IPS-20b (cell line): Measurements from ENCODE around the gene COL15A1.
"Not testable (repeated sequence)": the region's sequence is repeated elsewhere in the genome, so short reads cannot be mapped to it uniquely, and the experiment has no call there.

Experiments
- H3K27ac ChIP-seq: one replicate; pipeline ENCODE4 v1.5.1; 2013; ENCODE audit warnings: low read length
- H3K27me3 ChIP-seq: 2 replicates; pipeline ENCODE4 v1.6.1; 2013; ENCODE audit warnings: mild to moderate bottlenecking, low read length, inconsistent platforms; ENCODE audit not compliant: insufficient read depth
- H3K36me3 ChIP-seq: 2 replicates; pipeline ENCODE4 v1.6.1; 2013; ENCODE audit warnings: low read depth, mild to moderate bottlenecking, inconsistent platforms, low read length, moderate library complexity; ENCODE audit not compliant: insufficient read depth
- H3K4me1 ChIP-seq: 2 replicates; pipeline ENCODE4 v1.6.1; 2013; ENCODE audit warnings: mild to moderate bottlenecking, control low read depth, inconsistent platforms, low read length, moderate library complexity; ENCODE audit not compliant: insufficient read depth
- H3K4me3 ChIP-seq: 2 replicates; pipeline ENCODE4 v1.5.1; 2013; ENCODE audit warnings: mild to moderate bottlenecking, low read length, inconsistent platforms
- H3K9ac ChIP-seq: 2 replicates; pipeline ENCODE4 v1.6.1; 2013; ENCODE audit warnings: low read depth, mild to moderate bottlenecking, inconsistent platforms, low read length, moderate library complexity
- H3K9me3 ChIP-seq: 2 replicates; pipeline ENCODE4 v1.6.1; 2013; ENCODE audit warnings: mild to moderate bottlenecking, low read depth, low read length, inconsistent platforms; ENCODE audit not compliant: insufficient read depth

The COL15A1 gene

DNA sequence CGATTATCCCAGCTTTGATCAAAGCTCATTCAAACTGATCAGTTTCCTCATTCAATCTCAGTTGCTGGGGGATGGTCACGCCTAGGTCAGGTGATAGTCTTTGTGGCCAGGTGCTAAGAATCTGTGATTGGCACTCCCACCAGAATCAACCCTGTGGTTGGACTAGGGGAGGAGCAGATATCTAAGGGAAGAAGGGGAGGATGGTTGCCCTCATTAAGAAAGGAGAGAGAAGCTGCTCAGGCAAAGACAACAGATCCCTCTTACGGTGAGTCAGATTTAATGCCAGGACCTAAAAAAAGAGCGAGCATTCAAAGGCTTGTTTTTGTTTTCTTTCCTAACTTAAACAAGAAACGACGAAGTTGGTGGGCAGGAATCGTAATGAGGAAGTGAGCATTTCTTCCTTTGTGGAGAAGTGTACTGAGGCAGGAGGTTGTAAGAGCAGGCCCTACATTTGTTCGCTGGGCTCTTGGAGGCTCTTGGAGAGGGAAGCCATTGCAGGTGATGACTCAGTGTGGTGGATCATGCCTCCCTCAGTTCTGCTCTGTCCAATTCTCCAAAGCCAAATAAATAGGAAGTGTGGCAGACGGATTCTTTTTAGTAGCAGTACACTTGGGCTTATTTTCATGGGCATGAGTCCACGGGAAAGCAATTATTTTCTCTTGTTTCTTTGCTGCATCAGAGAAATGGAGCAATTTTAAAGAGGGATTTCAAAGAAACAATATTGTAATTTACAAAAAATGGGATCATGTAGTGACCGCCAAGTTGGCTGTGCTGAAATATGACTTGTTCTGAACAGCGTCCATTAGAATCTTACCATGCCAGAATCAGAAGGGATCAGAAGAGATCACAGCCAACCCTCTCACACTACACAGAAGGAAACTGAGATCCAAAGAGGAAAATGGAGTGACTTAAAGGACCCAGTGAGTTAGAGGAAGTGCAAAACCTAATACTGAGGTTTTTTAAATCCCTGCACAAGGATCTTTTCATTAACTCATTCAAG lies 142.5 kb downstream of the COL15A1 start:
- no peaks in the 10 kb centered on the region for H3K36me3 ChIP-seq
- no peak overlapping the region for H3K9ac ChIP-seq
- no peak overlapping the region for H3K27ac ChIP-seq
- H3K4me3 ChIP-seq: no peak overlapping the region
- H3K9me3 ChIP-seq: peaks cover 9% of the 10 kb centered on the region
- H3K4me1 ChIP-seq: no peaks in the 10 kb centered on the region
- H3K27me3 ChIP-seq: no peaks in the 10 kb centered on the region

DNA sequence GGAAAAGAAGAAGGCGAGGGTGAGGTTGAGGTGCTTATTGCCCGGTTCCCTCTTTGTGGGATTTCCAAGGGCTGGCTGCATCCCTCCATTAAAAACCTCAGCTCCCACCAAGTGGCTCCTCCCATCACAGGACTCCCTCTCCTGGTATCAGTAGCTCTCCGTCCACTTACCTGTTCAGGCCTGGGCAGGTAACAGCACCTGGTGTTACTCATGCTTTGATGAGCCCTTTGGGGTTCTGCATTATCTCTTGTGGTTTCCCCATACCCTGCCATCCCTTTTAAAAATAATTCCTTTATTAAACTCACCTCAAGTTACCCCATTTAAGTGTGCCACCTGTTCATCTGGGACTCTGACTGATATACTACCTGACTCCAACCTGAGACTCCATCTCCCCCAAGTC lies 143.8 kb downstream of the COL15A1 start:
- H3K27ac ChIP-seq: no peak overlapping the region
- H3K36me3 ChIP-seq: no peaks in the 10 kb centered on the region
- H3K27me3 ChIP-seq: no peaks in the 10 kb centered on the region
- H3K4me1 ChIP-seq: no peaks in the 10 kb centered on the region
- H3K9ac ChIP-seq: no peak overlapping the region
- H3K9me3 ChIP-seq: peaks cover 9% of the 10 kb centered on the region
- no peak overlapping the region for H3K4me3 ChIP-seq

DNA sequence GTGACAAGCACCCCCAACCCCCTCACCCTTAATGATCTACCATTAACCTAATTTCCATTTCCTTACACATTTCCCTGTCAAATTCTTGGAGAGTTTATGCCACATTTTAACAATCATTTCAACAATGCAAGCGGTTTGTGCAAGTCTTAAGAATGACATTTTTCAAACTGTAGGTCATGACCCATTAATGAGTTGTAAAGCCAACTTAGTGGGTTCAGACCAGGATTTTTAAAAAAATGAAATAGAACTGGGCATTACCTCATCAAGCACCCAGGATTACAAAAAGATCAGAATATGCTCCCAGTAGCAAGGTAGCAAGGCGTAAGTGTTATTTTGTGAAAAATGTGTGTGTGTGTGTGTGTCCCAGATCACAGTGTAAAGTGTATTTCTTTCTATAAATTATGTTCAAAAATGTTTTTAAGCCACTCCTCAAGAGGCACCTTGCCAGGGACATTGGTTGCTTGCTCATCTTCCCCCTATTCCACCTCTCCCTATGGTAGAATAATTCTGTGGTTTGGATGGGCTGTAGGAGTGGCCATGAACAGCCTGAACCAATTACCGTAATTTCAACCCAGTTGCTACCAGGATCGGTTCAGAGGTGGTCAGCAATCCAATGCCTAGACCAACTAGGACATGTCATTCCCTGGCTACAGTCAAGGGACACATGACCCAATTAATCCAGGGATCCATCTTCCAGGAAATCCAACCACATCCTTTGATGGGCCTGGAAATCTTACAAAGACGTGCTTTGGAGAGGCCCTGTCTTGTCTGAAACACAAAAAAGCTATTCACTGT lies 146.8 kb downstream of the COL15A1 start:
- H3K4me3 ChIP-seq: no peak overlapping the region
- no peak overlapping the region for H3K9ac ChIP-seq
- H3K27ac ChIP-seq: no peak overlapping the region
- H3K36me3 ChIP-seq: no peaks in the 10 kb centered on the region
- no peaks in the 10 kb centered on the region for H3K4me1 ChIP-seq
- peaks cover 9% of the 10 kb centered on the region for H3K9me3 ChIP-seq
- no peaks in the 10 kb centered on the region for H3K27me3 ChIP-seq

DNA sequence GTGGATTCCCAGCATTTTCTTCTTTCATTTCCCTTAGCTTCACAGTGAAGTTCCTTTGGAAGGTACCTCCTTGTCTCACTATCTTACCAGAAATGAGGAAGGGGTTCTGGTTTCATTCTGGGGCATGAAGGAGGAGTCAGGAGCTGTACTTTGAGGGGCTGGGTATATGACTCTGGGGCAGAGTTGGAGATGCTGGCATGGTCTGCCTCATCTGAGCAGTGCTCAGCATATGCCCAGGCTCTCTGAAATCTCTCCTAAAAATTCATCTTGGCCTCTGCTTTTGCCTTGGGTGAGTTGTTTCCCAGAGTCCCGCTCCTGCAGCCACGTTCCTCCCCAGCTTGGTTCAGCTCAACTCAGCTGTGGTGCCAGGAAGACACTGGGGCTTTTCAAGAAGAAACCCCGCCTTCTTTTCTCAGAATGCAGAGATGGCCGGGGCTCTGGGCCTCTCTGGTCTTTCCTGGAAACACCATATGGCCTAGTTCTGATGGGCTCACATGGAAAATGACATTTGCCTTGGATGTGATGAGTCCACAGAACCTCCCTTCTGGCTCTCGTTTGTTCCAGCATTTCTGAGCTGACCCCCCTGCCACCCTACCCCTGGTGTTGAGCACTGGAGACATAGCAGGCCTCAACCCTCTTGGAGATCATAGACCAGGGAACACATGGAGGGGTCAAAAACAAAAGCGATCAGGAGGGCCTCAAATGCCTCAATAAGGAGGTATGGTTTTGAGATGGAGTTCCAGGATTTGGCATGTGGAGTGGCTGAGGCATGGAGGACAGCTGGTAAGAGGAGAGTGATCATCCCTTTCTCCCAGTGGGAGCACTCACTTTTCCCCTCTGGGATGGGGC lies 149.2 kb downstream of the COL15A1 start:
- no peaks in the 10 kb centered on the region for H3K27me3 ChIP-seq
- peaks cover 9% of the 10 kb centered on the region for H3K9me3 ChIP-seq
- H3K27ac ChIP-seq: no peak overlapping the region
- no peak overlapping the region for H3K4me3 ChIP-seq
- peaks cover 4% of the 10 kb centered on the region; the same call in 1 of the 2 replicates for H3K4me1 ChIP-seq
- no peaks in the 10 kb centered on the region for H3K36me3 ChIP-seq
- no peak overlapping the region for H3K9ac ChIP-seq

DNA sequence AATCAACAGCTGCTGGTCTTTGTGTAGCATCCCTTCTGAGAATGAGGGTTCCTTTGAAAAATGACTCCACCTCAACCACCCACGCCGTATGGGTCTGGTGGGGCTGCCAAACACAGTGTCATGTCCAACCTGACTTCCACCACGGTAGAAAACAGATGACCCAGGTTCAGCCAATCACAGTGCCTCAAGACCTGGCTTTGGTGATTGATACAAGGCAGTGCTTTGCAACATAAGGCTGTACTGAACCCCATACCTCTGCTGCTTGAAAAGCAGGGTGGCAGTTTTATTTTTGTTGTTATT lies 149.7 kb downstream of the COL15A1 start:
- Histone ChIP-seq H3K27me3 (no peaks in the 10 kb centered on the region), H3K4me1 (peaks cover 4% of the 10 kb centered on the region; the same call in 1 of the 2 replicates), H3K9ac (no peak overlapping the region), H3K36me3 (no peaks in the 10 kb centered on the region), H3K9me3 (peaks cover 9% of the 10 kb centered on the region), H3K27ac (no peak overlapping the region), H3K4me3 (no peak overlapping the region)

DNA sequence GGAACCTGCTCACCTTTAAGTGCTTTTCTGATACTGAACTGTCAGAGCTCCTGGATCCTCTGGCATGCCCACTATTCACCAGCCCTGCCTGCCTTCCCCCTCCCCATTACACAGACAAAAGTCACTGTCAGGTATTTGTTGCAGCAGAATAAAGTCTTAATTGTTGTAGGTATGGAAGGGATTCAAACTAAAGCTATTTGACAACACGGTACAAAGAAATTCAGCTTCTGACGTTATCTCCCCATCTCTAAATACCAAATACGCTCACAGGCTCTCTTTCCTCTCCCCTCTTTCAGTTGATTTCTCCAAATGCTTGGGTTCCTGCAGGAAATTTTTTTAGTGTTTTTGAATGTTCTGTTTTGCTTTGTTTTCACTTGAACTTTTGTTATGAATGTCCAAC lies 151.9 kb downstream of the COL15A1 start:
- peaks cover 4% of the 10 kb centered on the region; the same call in 1 of the 2 replicates for H3K4me1 ChIP-seq
- H3K27ac ChIP-seq: no peak overlapping the region
- no peaks in the 10 kb centered on the region for H3K27me3 ChIP-seq
- no peak overlapping the region for H3K9ac ChIP-seq
- no peaks in the 10 kb centered on the region for H3K9me3 ChIP-seq
- no peaks in the 10 kb centered on the region for H3K36me3 ChIP-seq
- no peak overlapping the region for H3K4me3 ChIP-seq

DNA sequence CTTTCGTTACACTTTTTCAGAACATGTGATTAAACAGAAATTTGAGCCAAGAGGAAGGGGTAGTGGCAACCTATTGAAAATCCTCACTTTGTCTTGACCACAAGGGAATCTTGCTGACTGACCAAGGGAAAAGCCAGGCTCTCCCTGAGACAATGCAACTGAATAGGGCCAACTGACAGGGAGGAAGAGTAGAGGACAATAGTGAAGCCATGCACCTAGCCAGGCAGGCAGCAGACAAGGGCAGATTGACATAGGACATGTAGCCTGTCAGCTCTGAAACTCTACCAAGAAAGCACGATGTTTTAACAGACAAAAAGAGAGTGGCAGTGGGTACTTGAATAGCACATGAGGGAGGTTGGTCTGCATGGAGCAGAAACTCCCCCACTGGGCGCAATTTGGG lies 152.7 kb downstream of the COL15A1 start:
- Histone ChIP-seq H3K9ac (no peak overlapping the region), H3K4me1 (peaks cover 4% of the 10 kb centered on the region; the same call in 1 of the 2 replicates), H3K27ac (no peak overlapping the region), H3K36me3 (no peaks in the 10 kb centered on the region), H3K9me3 (no peaks in the 10 kb centered on the region), H3K27me3 (no peaks in the 10 kb centered on the region), H3K4me3 (no peak overlapping the region)

DNA sequence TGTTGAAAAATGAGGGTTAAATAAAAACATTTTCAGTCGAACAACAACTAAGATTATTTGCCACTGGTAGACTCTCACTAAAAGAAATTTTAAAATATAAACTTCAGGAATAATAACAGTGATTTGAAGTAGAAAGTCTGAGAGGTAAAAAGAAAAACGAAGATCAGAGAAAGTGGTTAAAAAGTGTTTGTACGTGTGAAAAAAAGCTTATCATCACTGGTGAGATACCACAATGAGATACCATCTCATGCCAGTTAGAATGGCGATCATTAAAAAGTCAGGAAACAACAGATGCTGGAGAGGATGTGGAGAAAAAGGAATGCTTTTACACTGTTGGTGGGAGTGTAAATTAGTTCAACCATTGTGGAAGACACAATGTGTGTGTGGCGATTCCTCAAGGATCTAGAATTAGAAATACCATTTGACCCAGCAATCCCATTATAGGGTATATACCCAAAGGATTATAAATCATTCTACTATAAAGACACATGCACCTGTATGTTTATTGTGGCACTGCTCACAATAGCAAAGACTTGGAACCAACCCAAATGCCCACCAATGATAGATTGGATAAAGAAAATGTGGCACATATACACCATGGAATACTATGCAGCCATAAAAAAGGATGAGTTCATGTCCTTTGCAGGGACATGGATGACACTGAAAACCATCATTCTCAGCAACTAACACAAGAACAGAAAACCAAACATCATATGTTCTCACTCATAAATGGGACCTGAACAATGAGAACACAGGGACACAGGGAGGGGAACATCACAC lies 156.3 kb downstream of the COL15A1 start:
- not testable (repeated sequence) for H3K9me3 ChIP-seq, H3K27ac ChIP-seq, H3K9ac ChIP-seq, H3K4me3 ChIP-seq, H3K36me3 ChIP-seq
- peaks cover 12% of the 10 kb centered on the region; the same call in 1 of the 2 replicates for H3K4me1 ChIP-seq
- peaks cover 19% of the 10 kb centered on the region for H3K27me3 ChIP-seq

DNA sequence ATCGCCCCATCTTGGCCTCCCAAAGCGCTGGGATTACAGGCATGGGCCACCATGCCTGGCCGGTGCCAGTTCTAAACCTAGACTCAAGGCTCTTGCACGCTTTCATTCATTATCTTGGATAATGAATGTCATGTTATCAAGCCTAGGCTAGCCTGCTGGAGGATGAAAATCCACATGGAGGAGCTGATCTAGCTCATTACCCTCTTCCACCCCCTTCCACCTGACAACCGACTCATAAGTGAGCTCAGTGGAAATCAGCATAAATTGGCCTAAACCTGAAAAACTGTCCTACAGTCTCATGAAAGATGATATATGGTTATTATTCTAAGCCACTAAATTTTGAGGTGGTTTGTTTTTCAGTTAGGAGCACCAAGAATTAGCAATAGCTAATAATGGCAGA lies 157.6 kb downstream of the COL15A1 start:
- Histone ChIP-seq H3K36me3 (no peaks in the 10 kb centered on the region), H3K4me3 (no peak overlapping the region), H3K27me3 (peaks cover 19% of the 10 kb centered on the region), H3K27ac (no peak overlapping the region), H3K9me3 (no peaks in the 10 kb centered on the region), H3K4me1 (peaks cover 12% of the 10 kb centered on the region; the same call in 1 of the 2 replicates), H3K9ac (no peak overlapping the region)

DNA sequence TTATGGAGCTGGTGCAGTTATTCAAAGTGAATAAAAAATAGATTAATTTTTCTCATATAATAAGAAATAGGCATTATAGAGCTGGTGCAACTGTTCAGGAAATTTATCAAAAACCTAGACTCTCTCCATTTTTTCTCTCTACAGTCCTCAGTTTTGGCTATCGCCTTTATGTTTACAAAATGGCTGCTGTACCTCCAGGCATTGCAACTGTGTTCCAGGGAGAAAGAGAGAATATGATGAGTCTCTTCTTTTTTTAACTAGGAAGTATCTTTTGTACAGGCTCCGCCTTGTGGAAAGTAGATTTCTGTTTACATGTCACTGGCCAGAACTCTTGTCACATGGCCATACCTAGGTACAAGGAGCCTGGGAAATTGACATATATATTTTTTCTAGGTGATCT lies 158.1 kb downstream of the COL15A1 start:
- Histone ChIP-seq H3K9ac (no peak overlapping the region), H3K27ac (no peak overlapping the region), H3K9me3 (no peaks in the 10 kb centered on the region), H3K4me1 (peaks cover 12% of the 10 kb centered on the region; the same call in 1 of the 2 replicates), H3K36me3 (no peaks in the 10 kb centered on the region), H3K4me3 (no peak overlapping the region), H3K27me3 (peaks cover 19% of the 10 kb centered on the region)
